Stimulated activated CD4-positive, alpha-beta T cell treated with anti-CD3 and anti-CD28 coated beads, TNF-alpha, amount 100 ng/mL, for 1 hour (primary cell): Measurements from ENCODE around the gene PLXNA1.

ENCODE experiments used
- DNase-seq, 3 donors: peaks; one replicate each; pipeline ENCODE4 v3.0.0-alpha.2; 2020; ENCODE audit warnings: low read depth in 3 of 3, low spot score in 1 of 3

PLXNA1 gene

DNA sequence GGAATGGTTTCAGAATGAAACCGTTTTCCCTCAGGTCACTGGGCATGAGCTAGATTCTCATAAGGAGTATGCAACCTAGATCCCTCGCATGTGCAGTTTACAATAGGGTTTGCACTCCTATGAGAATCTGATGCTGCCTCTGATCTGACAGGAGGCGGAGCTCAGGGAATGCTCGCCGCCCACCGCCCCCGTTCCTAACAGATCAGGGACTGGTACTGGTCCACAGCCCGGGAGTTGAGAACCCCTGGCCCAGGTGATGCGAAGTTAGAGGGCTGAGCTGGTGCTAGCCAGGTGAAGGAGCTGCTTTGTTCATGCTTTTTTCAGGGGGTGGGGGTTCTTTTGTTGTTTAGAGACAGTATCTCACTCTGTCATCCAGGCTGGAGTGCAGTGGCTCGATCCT, 15.5 kb upstream of the PLXNA1 start:
- no peak for DNase-seq

- no peak for DNase-seq
Measured at GRCh38 chr3:126968391-126969390, 14.2 kb upstream of the PLXNA1 start.

GRCh38 chr3:126969586-126969985, 13.3 kb upstream of the PLXNA1 start:
- DNase-seq: no peak

DNA sequence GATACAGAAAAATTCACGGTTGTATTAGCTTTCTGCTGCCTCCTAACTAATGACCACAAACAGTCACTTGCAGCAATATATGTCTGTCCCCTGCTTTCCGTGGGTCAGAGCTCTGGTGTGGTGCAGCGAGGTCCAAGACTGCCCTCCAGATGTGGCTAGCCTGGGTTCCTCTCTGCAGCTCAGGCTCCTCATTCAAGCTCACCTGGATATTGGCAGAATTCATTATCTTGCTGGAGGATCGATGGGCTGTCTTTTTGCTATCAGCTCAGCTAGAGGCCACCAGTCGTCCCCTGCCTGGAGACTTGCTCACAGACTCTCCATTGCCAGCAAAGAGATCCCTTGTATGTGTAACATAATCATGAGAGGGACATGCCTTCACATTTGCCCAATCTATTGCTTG, 12.8 kb upstream of the PLXNA1 start:
- no peak for DNase-seq

GRCh38 chr3:126970921-126971320, 12.0 kb upstream of the PLXNA1 start:
- no peak for DNase-seq

DNA sequence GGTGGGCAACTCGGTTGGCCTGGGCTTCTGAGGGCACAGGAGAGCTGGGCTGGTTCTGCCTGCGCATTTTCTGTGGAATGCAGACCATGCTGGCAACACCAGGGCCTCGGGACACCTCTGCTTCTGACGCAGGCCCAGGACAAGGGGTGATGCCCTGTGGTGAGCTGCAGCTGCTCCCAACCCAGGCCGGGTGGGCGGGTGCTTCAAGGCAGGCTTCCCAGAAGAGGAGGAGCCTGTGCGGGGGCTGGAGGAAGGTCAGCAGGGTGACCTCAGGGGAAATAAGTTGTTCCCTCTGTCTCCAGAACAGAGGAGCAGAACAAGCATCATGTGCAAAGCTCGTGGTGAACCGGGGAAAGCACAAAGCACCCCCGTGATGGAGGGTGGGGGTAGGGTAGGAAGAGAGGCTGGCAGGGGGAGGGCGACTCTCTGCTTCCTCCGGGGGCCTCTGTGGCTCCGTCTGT, 11.0 kb upstream of the PLXNA1 start:
- DNase-seq: no peak

DNA sequence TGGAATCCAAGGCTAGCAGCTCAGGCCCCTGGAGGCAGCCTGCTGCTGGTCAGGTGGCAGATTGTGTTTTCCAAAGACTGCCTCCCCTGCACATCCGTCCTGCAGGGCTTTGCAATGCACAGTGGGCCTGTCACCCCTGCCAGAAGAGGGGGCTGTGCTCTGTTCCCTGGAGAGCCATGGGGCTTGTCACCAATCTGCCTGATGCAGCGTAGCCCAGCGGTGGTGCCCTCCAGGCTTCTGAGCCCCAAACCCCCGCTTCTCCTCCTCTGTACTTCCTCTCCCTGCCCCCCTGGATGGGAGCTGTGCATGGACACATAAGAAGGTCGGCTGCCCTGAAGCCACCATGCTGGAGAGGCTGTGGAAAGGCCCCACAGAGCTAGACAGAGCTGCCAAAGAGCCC, 10.0 kb upstream of the PLXNA1 start:
- DNase-seq: no peak

DNA sequence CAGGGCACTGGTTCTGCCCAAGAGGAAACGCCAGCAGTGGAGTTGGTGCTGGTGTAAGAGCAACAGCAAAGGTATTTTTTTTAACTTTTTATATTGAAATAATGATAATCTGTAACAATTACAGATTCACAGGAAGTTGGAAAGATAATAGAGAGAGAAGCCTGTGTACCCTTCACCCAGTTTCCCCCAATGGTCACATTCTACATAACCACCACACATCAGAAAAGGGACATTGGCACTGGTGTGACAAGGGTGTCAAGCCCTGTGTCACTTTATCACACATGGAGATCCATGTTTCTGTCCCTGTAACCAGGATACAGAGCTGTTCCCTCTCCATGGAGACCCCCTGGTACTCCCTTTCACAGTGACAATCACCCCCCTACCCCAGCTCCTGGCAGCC, 9.1 kb upstream of the PLXNA1 start:
- DNase-seq: no peak

DNA sequence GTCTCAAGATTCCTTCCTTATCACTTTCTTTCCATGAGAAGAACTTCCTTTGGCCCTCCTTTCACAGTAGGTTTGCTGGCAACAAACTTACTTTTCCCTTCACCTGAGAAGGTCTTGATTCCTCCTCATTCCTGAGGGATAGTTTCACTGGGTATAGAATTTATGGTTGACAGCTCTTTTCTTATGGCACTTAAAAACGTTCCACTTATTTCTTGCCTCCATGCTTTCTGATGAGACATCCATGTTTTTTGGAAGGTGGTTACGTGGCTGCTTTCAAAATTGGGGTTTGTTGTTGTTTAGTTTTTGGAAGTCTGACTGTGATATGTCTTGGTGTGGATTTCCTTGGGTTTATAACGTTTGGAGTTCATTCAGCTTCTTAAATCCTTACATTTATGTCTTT, 8.2 kb upstream of the PLXNA1 start:
- DNase-seq: no peak

- DNase-seq: no peak
Measured at GRCh38 chr3:126976906-126977305, 6.0 kb upstream of the PLXNA1 start.

- DNase-seq: no peak
Measured at GRCh38 chr3:126977821-126978220, 5.1 kb upstream of the PLXNA1 start.

DNA sequence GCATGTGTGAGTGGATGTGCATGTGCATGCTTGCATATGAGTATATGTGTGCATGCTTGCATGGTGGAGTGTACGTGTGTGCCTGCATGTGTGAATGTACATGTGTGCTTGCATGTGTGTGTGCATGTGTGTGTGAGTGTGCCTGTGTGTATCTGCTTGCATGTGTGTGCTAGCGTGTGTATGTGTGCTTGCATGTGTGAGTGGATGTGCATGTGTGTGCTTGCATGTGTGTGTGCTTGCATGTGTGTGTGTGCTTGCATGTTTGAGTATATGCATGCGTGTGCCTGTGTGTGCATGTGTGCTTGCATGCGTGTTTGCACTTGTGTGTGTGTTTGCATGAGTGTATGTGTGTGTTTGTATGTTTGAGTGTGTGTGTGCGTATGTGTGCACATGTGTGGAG, 4.6 kb upstream of the PLXNA1 start:
- DNase-seq: no peak

GRCh38 chr3:126979046-126979628, 3.8 kb upstream of the PLXNA1 start:
- no peak for DNase-seq

DNA sequence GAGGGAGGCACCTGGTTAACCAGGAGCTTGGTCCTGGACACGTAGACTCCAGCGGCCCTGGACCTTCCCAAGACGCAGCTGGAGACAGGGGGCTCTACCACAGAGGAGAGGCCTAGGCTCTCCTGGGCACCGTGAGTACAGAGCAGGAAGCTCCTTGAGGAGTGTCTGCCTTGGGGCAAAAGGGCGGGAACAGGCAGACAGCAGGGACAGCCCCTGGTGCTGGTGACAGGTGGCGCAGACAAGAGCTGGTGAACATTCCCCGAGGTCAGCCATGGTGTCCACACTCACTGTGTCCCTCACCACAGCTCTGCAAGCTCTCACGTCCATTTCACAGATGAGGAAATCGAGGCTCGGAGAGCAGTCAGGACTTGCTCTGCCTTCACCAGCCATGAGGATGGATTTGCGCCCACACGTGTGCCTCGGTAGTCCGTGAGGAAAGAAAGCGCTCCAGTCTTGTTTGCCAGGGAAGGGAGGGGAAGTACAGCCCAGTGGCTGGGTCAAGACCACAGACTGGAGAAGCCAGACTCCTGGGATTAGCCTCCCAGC, 2.6 kb upstream of the PLXNA1 start:
- DNase-seq: no peak

DNA sequence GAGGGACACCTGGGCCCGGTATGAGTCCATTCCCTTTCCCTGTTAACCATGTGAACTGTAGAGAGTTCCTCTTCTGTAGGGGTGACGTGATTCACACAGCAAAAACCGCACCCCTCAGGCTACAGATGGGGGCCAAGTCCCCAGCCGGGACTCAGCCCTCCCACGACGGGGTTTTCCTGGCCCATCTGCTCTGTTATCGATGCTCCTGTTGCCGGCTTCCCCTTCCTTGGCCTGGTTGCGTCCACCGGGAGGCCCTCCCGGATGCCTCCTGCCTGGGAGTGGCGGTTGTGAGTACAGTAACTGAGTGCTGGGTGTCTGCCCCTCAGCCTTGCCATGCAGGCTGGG, 817 bp upstream of the PLXNA1 start:
- peak in 2 of 3 donors; percentile 30 to 35 for DNase-seq

DNA sequence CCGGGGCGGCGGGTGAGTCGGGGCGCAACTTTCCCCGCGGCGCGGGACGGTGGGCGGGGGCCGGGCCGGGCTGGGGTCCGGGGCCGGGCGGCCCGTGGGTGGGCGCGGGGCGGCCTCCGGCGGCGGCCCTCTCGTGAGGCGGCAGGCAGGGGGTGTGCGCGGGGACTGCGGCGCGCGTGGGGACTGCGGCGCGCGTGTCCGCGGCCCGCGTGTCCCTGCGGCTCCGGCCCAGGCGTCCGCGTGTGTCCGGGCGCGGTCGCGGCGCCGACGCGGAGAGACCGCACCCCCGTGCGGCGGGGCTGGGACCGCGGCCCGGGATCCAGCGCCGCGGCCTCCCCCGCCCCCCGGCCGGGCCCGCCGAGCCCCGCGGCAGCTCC, 349 bp downstream of the PLXNA1 start:
- no peak for DNase-seq

DNA sequence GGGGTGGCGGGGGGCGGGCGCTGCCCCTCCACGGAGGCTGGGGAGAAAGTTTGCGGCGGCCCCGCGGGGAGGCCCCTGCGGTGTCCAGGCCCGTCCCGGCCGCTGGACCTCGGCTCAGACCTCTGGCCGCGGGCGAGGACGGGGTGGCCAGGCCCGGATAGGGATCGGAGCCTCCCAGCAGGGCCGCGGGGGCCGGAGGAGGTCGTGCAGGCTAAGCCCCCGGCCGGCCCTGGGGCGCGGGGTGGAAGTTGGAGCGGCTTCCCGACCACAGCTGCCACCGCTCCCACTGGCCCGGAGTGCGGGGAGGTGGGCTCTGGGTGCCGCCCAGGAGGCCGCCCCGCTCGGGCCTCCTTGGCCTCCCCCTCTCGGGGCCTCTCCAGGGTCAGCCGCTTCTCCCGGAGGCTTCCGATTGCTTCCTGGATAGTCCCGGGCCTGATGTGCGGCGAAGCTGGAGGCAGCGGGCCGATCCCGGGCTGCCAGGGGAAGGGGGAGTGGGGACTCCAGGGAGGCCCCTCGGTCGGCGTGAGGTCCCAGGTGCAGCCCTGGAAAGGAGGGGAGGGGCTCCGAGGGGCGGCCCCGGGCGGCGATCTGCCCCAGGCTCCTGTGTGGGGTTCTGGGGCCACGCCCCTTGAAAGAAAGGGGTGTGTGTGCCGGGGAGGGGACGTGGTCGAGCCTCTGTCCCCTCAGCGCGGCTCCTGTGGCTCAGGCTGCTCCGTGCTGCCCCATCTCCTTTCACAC, 907 bp downstream of the PLXNA1 start:
- DNase-seq: no peak

GRCh38 chr3:126984391-126985131, 1.6 kb downstream of the PLXNA1 start:
- no peak for DNase-seq

DNA sequence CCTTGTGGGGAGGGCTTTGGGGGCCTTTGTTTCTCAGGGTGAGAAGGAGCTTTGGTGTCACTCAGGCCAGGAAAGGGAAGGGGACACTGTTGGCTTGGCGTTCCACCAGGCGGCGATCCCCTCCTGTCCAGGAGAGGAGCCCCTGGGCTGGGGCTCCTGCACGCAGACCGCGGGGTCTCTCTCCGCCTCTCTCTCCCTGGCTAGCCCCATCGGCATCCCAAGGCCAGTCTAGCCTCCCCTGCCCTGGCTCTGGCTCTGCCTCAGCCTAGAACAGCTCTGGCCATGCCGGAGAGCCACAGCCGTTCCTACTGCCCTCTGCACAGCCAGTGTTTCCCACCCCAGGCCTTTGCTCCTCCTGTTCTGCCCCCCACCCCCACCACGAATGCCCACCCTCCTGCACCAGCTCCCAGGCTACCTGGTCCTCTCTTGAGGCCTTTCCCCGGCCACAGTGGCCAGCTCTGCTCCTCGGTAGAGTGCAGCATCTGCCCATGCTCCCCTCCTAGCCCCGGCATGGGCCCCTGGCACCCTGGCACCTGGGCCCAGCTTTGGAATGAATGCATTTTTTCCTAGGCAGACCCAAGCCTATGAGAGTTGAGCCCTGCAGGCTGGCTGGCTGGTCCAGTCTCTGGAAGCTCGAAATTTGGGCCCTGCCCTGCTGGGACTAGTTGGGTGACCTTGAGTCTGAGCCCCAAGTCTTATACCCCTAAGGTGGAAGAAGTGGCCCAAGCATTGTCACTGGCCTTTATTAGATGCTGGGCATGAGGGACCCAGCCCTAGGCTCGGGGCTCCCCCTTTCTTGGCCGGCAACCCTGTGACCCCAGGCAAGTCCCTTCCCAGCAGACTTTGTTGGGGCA, 2.4 kb downstream of the PLXNA1 start:
- no peak for DNase-seq

DNA sequence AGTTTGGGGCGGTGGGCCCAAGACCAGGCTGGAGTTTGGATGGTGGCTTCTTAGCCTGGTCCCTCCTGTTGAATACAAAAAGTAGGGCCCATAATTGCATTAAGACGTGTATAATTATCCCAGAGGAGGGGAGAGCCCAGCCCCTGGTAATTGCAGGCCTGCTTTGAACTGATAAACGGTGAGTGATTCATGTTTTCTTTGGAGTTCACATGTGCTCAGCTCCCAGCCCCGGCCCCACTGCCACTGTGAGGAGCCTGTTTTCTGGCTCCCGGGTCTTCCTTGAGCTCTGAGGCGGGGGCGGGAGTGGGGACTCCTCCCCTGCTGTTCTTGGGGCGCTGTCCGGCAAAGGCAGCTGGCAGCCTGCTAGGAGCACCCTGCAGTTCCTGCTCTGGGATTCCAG, 3.1 kb downstream of the PLXNA1 start:
- DNase-seq: no peak
